DND-41 (cell line): ENCODE measurements around the gene FGFR1OP2.

Experiments used
- ATAC-seq: fragments of 200-7000 bp; cut with Tn5 transposase; 3 replicates; pipeline ENCODE4 v1.9.1; 2021; ENCODE audit warnings: low read depth; ENCODE audit not compliant: insufficient read depth
- DNase-seq: peaks from one replicate; pipeline ENCODE4 v3.0.0-alpha.2; 2020
- H2AFZ ChIP-seq: 2 replicates; pipeline ENCODE4 v1.6.0; 2012; ENCODE audit warnings: low read depth, low read length
- H3K27ac ChIP-seq: 2 replicates; pipeline ENCODE4 v1.5.1; 2012; ENCODE audit warnings: low read length, inconsistent platforms
- H3K27me3 ChIP-seq: fragments of 200-600 bp; sonication (generic); 2 replicates; pipeline ENCODE4 v1.6.0; 2012; ENCODE audit warnings: low read length, mild to moderate bottlenecking, inconsistent platforms; ENCODE audit not compliant: insufficient read depth, poor library complexity
- H3K36me3 ChIP-seq: 2 replicates; pipeline ENCODE4 v1.5.1; 2012; ENCODE audit warnings: low read length, inconsistent platforms; ENCODE audit not compliant: insufficient read depth
- H3K4me1 ChIP-seq: 2 replicates; pipeline ENCODE4 v1.5.1; 2012; ENCODE audit warnings: mild to moderate bottlenecking, low read length; ENCODE audit not compliant: insufficient read depth
- H3K4me2 ChIP-seq: 2 replicates; pipeline ENCODE4 v1.6.0; 2012; ENCODE audit warnings: mild to moderate bottlenecking, moderate library complexity, low read length, inconsistent platforms; ENCODE audit not compliant: insufficient read depth
- H3K4me3 ChIP-seq, 2 experiments: fragments of 200-600 bp in 1 of 2; shearing (Covaris generic) in 1 of 2; 2 replicates each; pipeline ENCODE4 v1.5.1; 2012 to 2016; ENCODE audit warnings: inconsistent platforms in 2 of 2, low read length in 2 of 2, mild to moderate bottlenecking in 2 of 2, low read depth in 1 of 2, moderate library complexity in 1 of 2
- H3K79me2 ChIP-seq: 2 replicates; pipeline ENCODE4 v1.6.0; 2012; ENCODE audit warnings: low read length, inconsistent platforms; ENCODE audit not compliant: insufficient read depth
- H3K9ac ChIP-seq: 2 replicates; pipeline ENCODE4 v1.6.0; 2012; ENCODE audit warnings: low read depth, mild to moderate bottlenecking, inconsistent platforms, low read length, moderate library complexity
- H3K9me3 ChIP-seq: 2 replicates; pipeline ENCODE4 v1.5.1; 2012; ENCODE audit warnings: low read length, moderate library complexity, mild to moderate bottlenecking, inconsistent platforms; ENCODE audit not compliant: insufficient read depth, severe bottlenecking
- H4K20me1 ChIP-seq: 2 replicates; pipeline ENCODE4 v1.6.0; 2012; ENCODE audit warnings: low read length; ENCODE audit not compliant: insufficient read depth
- CTCF ChIP-seq: IDR thresholded peaks from 2 replicates; pipeline ENCODE4 v1.5.1; 2012; ENCODE audit warnings: borderline replicate concordance, low read length, moderate library complexity, mild to moderate bottlenecking; ENCODE audit not compliant: poor library complexity, severe bottlenecking; ENCODE audit errors: extremely low read depth
- EZH2 ChIP-seq: IDR thresholded peaks from 3 replicates; pipeline ENCODE4 v1.6.1; 2012; ENCODE audit warnings: borderline replicate concordance, low read depth, mild to moderate bottlenecking, moderate library complexity, low read length, inconsistent platforms; ENCODE audit not compliant: severe bottlenecking

The FGFR1OP2 gene

DNA sequence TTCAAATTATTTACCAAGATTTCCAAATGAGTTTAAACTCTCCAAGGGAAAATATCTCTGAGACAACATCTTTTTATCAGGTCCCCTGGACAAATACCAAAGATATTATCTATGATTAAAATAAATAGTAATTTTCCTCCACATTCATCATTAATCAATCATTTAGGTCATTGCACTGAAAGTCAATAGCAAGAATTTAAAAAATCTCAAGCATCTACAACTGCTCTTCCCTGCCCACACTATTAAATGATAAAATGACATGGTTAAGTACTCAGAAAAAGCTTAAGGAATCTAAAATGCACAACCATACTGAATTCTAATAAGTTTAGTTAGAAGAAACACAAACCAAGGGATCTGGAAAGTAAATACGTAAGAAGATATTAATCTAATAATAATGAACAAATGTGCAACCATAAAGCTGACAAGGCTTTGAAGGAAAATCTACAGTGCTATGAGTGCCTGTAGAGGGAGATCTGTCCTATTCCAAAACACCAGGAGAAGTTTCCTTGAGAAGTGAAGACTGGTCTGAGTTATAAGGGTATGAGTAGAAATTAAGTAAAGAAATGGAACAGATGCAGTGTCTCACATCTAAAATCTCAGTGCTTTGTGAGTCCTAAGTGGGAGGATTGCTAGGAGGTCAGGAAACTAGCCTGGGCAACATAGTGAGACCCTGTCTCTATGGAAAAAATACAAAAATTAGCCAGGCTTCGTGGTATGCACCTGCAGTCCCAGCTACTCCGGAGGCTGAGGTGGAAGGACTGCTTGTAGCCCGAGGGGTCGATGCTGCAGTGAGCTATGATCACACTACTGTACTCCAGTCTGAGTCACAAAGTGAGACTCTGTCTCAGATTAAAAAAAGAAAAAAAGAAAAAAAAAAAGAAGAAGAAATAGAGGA, 19.7 kb upstream of the FGFR1OP2 start:
- H3K79me2 ChIP-seq = no peaks in the 10 kb centered on the region

DNA sequence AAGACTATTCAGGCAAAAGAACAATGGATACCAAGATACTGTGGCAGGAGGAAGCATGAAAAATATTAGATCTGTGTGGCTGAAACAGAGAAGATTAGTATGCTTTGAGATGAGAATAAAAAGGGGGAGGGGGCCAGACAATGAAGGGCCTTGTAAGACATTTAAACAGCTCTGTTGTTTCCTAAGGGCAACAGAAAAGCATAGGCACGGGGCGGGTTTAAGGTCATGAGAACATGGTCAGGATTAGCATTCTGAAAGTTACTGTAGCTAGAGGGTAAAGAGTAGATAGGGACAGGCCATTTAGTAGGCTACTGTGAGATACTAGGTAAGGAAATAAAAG, 19.1 kb upstream of the FGFR1OP2 start:
- Histone ChIP-seq H3K27ac (no peak overlapping the region), H4K20me1 (no peaks in the 10 kb centered on the region), H3K79me2 (no peaks in the 10 kb centered on the region), H2AFZ (no peak overlapping the region), H3K27me3 (no peaks in the 10 kb centered on the region), H3K4me1 (no peaks in the 10 kb centered on the region), H3K4me2 (no peak overlapping the region), H3K36me3 (peaks cover 81% of the 10 kb centered on the region), H3K4me3 (no peak overlapping the region), H3K9ac (no peak overlapping the region), H3K9me3 (no peaks in the 10 kb centered on the region)
- TF ChIP-seq CTCF = no peak
- TF ChIP-seq EZH2 = no peak
- ATAC-seq = no peak
- no peak for DNase-seq

More for the DNA sequence above, 19.7 kb upstream of the FGFR1OP2 start:
- Histone ChIP-seq H2AFZ (no peak overlapping the region), H3K4me3 (no peak overlapping the region), H3K9me3 (no peaks in the 10 kb centered on the region), H3K9ac (no peak overlapping the region), H3K27me3 (no peaks in the 10 kb centered on the region), H3K4me2 (no peak overlapping the region), H3K27ac (no peak overlapping the region), H3K4me1 (no peaks in the 10 kb centered on the region), H3K36me3 (peaks cover 80% of the 10 kb centered on the region), H4K20me1 (no peaks in the 10 kb centered on the region)
- no peak for TF ChIP-seq EZH2
- TF ChIP-seq CTCF = no peak
- ATAC-seq (no peak), DNase-seq (no peak)

- Histone ChIP-seq H3K4me2 (no peak overlapping the region), H3K27me3 (no peaks in the 10 kb centered on the region), H3K79me2 (peaks cover 2% of the 10 kb centered on the region), H3K4me3 (no peak overlapping the region), H3K27ac (no peak overlapping the region), H4K20me1 (no peaks in the 10 kb centered on the region), H3K9me3 (no peaks in the 10 kb centered on the region), H3K36me3 (peaks cover 82% of the 10 kb centered on the region), H3K4me1 (no peaks in the 10 kb centered on the region), H2AFZ (no peak overlapping the region), H3K9ac (no peak overlapping the region)
- TF ChIP-seq EZH2 (no peak), CTCF (no peak)
- DNase-seq (no peak), ATAC-seq (no peak)
Measured at GRCh38 chr12:26921886-26922285, 16.4 kb upstream of the FGFR1OP2 start.

- Histone ChIP-seq H3K4me2 (no peak overlapping the region), H4K20me1 (peaks cover 5% of the 10 kb centered on the region; the same call in 1 of the 2 replicates), H2AFZ (no peak overlapping the region), H3K4me3 (no peak overlapping the region), H3K9ac (no peak overlapping the region), H3K36me3 (peaks cover 80% of the 10 kb centered on the region), H3K9me3 (no peaks in the 10 kb centered on the region), H3K79me2 (peaks cover 47% of the 10 kb centered on the region), H3K27ac (no peak overlapping the region), H3K4me1 (peaks cover 18% of the 10 kb centered on the region), H3K27me3 (no peaks in the 10 kb centered on the region)
- ATAC-seq = no peak
- TF ChIP-seq CTCF (no peak), EZH2 (no peak)
- no peak for DNase-seq
Measured at GRCh38 chr12:26928661-26929060, 9.6 kb upstream of the FGFR1OP2 start.
